H54 (cell line): ENCODE data around the gene CUX1.
A peak's percentile ranks its signal among the peaks of the same experiment; 100 is the strongest.

Experiments
- DNase-seq: peaks from one replicate; pipeline ENCODE4 v3.0.0; 2011; ENCODE audit warnings: low spot score, mixed read lengths; ENCODE audit not compliant: insufficient read length
- FAIRE-seq: peaks from 3 replicates; lab custom pipeline; 2011; peaks lifted over from hg19 to GRCh38; lab: Jason Lieb, UNC
- POLR2A ChIP-seq: IDR thresholded peaks from 2 replicates; pipeline ENCODE4 v1.6.1; 2011; ENCODE audit warnings: low read depth, mild to moderate bottlenecking, low read length

The CUX1 gene

GRCh38 chr7:101941481-101942383 lies 124.3 kb downstream of the CUX1 start:
- FAIRE-seq (peak; percentile 15), DNase-seq (peak; percentile 69)

GRCh38 chr7:101942603-101943210 lies 125.3 kb downstream of the CUX1 start:
- no peak for DNase-seq
- no peak for FAIRE-seq
- TF ChIP-seq POLR2A, result no peak

More at GRCh38 chr7:101941481-101942383, 124.3 kb downstream of the CUX1 start:
- TF ChIP-seq POLR2A, result no peak

GRCh38 chr7:101943306-101943705 lies 125.9 kb downstream of the CUX1 start:
- no peak for TF ChIP-seq POLR2A
- no peak for FAIRE-seq
- DNase-seq, result no peak

GRCh38 chr7:101943889-101944600 lies 126.6 kb downstream of the CUX1 start:
- DNase-seq, result no peak
- TF ChIP-seq POLR2A, result no peak
- FAIRE-seq, result no peak

- TF ChIP-seq POLR2A, result no peak
- no peak for FAIRE-seq
- no peak for DNase-seq
Measured at GRCh38 chr7:101944611-101945010, 127.2 kb downstream of the CUX1 start.

GRCh38 chr7:101945034-101945758 lies 127.8 kb downstream of the CUX1 start:
- no peak for TF ChIP-seq POLR2A
- DNase-seq, result no peak
- no peak for FAIRE-seq

GRCh38 chr7:101947899-101948298 lies 130.5 kb downstream of the CUX1 start:
- FAIRE-seq (no peak), DNase-seq (no peak)
- no peak for TF ChIP-seq POLR2A

- TF ChIP-seq POLR2A, result no peak
- no peak for FAIRE-seq
- no peak for DNase-seq
Measured at GRCh38 chr7:101948650-101949049, 131.2 kb downstream of the CUX1 start.

- TF ChIP-seq POLR2A, result no peak
- DNase-seq (peak; percentile 38), FAIRE-seq (no peak)
Measured at GRCh38 chr7:101950450-101951119, 133.2 kb downstream of the CUX1 start.

GRCh38 chr7:101951757-101952156 lies 134.3 kb downstream of the CUX1 start:
- no peak for DNase-seq
- no peak for FAIRE-seq
- no peak for TF ChIP-seq POLR2A

GRCh38 chr7:101952355-101953247 lies 135.2 kb downstream of the CUX1 start:
- DNase-seq (peak; percentile 50), FAIRE-seq (no peak)
- no peak for TF ChIP-seq POLR2A

GRCh38 chr7:101953248-101953819 lies 135.9 kb downstream of the CUX1 start:
- no peak for DNase-seq
- TF ChIP-seq POLR2A, result no peak
- FAIRE-seq, result no peak
